SH-SY5Y (cell line): ENCODE results near the gene ABCA6.

ENCODE experiments used
- GATA2 ChIP-seq: IDR thresholded peaks from 2 replicates; pipeline ENCODE4 v1.6.1; 2011; ENCODE audit warnings: mild to moderate bottlenecking, low read depth, low read length
- GATA3 ChIP-seq: IDR thresholded peaks from 2 replicates; pipeline ENCODE4 v1.6.1; 2011; ENCODE audit warnings: low read depth, mild to moderate bottlenecking, low read length, moderate library complexity

ABCA6 gene

DNA sequence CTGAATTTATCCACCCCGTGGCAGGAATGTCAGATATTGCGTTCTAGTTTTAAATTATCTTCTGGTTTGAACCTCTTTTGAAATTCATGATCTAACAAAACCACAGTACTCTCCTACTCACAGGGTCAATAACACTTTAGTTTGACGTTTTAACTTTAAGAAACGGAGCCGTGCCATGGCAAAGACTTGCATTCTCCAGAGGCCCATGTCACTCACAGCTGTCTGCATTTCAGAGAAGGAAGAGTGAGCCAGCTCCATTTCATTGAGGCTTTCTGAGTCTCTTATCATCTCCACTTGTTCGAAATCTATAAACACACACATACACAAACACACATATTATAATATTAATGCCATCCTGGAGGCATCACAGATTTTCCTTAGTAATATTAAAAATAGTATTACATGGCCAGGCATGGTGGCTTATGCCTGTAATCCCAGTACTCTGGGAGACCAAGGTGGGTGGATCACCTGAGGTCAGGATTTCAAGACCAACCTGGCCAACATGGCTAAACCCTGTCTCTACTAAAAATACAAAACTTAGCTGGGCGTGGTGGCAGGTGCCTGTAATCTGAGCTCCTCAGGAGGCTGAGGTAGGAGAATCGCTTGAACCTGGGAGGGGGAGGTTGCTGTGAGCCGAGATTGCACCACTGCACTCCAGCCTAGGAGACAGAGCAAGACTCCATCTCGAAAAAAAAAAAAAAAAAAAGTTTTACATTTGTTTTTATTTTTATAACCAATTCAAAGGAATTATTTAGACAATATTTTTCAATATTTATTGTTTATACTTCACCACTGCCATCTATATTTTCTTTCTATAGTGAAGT lies 35.6 kb downstream of the ABCA6 start:
- no peak for TF ChIP-seq GATA3
- no peak for TF ChIP-seq GATA2

- TF ChIP-seq GATA3 (no peak), GATA2 (no peak)
Observed at GRCh38 chr17:69103557-69104233, 38.0 kb downstream of the ABCA6 start.

- TF ChIP-seq GATA3 (no peak), GATA2 (no peak)
Observed at GRCh38 chr17:69098625-69099024, 43.1 kb downstream of the ABCA6 start.

GRCh38 chr17:69096541-69096940 lies 45.2 kb downstream of the ABCA6 start:
- no peak for TF ChIP-seq GATA3
- TF ChIP-seq GATA2, result no peak

DNA sequence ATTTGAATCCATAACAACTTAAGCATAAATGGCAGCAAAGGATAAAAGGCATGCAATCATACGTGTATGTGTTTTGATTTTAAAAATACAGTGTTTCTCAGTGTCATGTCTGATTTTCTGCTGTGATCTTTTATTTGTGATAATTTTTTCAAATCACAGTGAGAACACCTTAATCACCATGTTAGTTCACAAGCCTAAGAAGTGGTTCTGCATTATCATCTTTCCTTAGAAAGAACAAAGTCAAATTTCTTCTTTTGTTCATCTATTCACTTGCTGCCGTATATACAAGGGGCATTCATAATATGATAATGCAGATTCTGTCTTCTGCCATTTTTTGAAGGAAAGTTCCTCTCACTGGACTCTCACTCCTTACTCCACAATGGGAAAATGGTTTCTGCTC lies 47.7 kb downstream of the ABCA6 start:
- TF ChIP-seq GATA2, result no peak
- no peak for TF ChIP-seq GATA3

GRCh38 chr17:69093279-69093789 lies 48.4 kb downstream of the ABCA6 start:
- no peak for TF ChIP-seq GATA3
- TF ChIP-seq GATA2, result no peak

DNA sequence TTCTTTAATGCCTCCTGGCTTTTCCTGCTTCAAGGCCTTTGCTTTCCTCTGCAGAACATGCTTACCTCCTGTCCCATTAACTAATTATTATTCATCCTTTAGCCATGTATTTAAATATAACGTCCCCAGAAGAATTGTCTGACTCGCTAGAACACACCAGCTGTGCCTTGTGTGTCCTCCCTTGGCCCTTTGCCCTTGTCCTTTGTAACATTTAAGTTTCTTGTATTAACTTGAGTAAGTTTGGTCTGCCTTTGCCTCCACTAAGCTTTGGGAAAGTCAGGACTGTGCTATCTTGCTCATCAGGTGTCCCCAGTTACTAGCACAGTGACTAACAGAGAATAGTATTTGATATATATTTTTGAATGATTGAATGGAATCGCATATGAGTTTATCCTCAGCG lies 51.3 kb downstream of the ABCA6 start:
- no peak for TF ChIP-seq GATA3
- TF ChIP-seq GATA2, result no peak

DNA sequence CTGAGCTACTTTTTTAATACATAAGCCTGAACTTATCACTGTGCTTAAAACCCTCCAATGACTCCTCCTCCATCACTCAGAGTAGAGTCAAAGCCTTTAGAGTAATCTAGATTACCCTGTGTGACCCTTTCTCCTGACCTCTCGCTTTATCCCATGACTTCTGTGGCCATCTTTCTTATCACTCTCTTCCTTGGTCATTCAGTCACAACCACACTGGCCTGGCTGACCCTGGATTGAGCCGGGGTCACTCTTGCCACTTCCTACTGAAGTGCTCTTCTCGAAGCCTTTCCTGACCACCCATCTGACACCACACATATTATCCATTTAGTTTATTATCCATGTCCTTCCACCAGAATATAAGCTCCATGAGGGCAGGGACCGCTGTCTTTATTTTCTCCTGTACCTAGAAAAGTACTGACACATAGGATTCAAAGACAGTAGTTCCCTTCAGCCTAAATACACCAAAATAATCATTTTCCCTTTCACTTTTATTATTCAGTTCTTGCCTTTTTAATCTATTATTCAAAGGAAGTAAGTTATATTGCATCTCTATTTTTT lies 53.0 kb downstream of the ABCA6 start:
- TF ChIP-seq GATA2, result no peak
- no peak for TF ChIP-seq GATA3

DNA sequence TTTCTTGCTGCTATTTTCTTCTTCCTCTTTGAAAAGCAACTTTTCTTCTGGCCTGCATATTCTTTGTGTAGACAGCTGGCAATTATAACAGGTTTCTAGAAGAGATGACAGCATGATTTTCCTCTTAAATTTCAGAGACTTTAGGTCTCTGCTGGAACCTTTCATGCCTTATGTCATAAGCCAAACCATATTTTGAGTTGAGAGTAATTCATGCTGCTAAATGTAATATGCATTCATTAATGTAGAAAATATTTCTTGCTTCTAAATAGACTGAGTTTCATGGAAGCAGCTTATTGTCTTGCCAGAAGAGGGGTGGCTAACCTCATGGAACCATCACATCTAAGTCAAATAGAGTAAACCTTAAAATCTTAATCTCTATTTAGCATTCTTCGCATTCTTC lies 55.1 kb downstream of the ABCA6 start:
- TF ChIP-seq GATA2 (no peak), GATA3 (no peak)

DNA sequence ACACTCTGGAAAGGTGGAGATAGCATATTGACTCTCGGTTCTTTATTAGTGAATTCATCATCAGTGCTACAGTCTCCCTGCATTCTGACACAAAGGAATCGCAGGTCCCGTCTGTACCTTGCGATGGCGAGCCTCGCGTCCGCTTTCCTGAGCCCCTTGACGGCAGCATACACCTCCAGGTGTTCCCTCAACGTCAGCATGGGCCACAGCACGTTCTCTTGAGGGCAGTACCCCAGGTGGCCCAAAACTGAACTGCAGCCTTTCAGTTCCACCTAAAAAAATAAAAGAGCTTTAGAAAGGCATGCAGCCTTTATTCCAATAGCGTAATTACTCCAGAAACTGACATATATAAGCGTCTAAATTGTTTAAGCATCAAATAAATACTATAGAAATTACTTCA lies 56.8 kb downstream of the ABCA6 start:
- TF ChIP-seq GATA2 (no peak), GATA3 (no peak)

DNA sequence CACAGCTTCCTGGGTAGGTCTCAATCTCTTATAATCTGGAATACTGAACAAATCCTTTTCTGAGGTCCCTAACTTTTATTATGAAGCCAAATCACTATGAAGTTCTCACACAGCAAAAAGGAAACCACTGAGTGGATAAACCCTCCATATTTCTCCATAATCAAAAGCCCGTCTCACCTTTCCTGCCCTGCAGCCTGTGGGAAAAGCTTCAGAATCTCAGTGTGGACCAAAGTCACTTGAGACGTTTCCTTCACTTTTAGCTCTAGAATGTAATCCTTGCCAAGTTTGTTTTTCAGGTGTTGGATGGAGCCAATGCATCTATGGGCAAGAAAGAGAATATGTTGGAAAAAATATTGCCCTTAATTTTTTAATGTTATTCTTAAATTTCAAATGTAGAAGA lies 59.0 kb downstream of the ABCA6 start:
- TF ChIP-seq GATA2 (no peak), GATA3 (no peak)

DNA sequence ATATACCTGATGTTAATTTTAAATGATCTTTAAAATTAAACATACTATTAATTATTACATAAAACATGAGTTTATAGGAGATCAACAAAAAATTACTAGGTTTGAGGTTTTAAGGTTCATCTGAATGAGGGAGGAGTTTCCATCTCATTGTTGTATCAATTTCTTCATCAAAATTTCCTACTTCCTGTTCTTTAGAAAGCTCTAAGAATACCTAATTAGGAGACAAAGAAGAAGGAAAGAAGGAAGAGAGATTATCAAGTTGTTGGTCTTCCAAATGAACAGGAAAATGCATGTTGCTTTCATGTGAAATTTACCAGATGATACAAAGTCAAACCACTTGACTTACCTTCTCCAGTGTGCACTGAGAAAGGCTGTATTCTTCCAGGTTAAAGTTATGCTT lies 62.8 kb downstream of the ABCA6 start:
- no peak for TF ChIP-seq GATA2
- no peak for TF ChIP-seq GATA3

DNA sequence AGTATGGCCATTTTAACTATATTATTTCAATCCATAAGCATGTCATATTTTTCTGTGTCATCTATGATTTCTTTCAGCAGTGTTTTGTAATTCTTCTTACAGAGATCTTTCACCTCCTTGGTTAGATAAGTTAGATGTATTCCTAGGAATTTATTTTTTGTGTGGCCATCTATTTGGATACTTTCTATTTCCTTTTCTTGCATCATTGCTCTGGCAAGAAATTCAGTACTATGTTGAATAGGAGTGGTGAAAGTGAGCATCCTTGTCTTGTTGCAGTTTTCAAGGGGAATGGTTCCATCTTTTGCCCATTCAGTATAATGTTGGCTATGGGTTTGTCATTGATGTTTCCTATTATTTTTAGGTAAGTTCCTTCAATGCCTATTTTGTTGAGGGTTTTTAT lies 65.9 kb downstream of the ABCA6 start:
- no peak for TF ChIP-seq GATA3
- TF ChIP-seq GATA2, result no peak

GRCh38 chr17:69069226-69069750 lies 72.4 kb downstream of the ABCA6 start:
- TF ChIP-seq GATA3 (no peak), GATA2 (no peak)

- TF ChIP-seq GATA3 (no peak), GATA2 (no peak)
Observed at GRCh38 chr17:69067274-69068047, 74.2 kb downstream of the ABCA6 start.
